IMR-90 (cell line): ENCODE data around the gene TUBGCP3. TPM values are rescaled to one million over a fixed set of nuclear protein-coding genes. Genes with fewer than 3 reads are reported as not detected.

ENCODE experiments used
- ATAC-seq: fragments of 200-7000 bp; cut with Tn5 transposase; 2 replicates; pipeline ENCODE4 v1.9.1; 2020; ENCODE audit warnings: low read depth, mild to moderate bottlenecking, moderate library complexity
- BruUV-seq: library from RNA; stranded (reverse); fragments of 400-500 nt; replicated peaks from 2 replicates; lab custom pipeline; 2021; lab: Mats Ljungman, UMichigan
- CTCF ChIA-PET: fragments of 300-600 bp; formaldehyde crosslinking; extraction: SDS; loops from one replicate; lab custom pipeline; 2021; ENCODE audit warnings: antibody characterized with exemption; lab: Yijun Ruan, JAX
- POLR2A ChIA-PET: fragments of 300-600 bp; sonication (Branson Sonifier 250); formaldehyde crosslinking; loops from one replicate; lab custom pipeline; 2022; ENCODE audit warnings: antibody characterized with exemption; ENCODE audit not compliant: unreplicated experiment; lab: Charles Lee
- DNase-seq: peaks from one replicate; pipeline ENCODE4 v3.0.0; 2013
- H2AFZ ChIP-seq: replicated peaks from 2 replicates; pipeline ENCODE3; 2013; ENCODE audit warnings: low read length, mild to moderate bottlenecking; ENCODE audit not compliant: poor library complexity
- H2AK5ac ChIP-seq: 2 replicates; pipeline ENCODE4 v1.6.1; 2013; ENCODE audit warnings: low read depth, low read length, inconsistent platforms
- H2AK9ac ChIP-seq: replicated peaks from 2 replicates; pipeline ENCODE3; 2013; ENCODE audit warnings: mild to moderate bottlenecking, low read depth, low read length, moderate library complexity; ENCODE audit not compliant: poor library complexity
- H2BK120ac ChIP-seq: 2 replicates; pipeline ENCODE4 v1.6.1; 2013; ENCODE audit warnings: low read depth, low read length, inconsistent platforms
- H2BK15ac ChIP-seq: 3 replicates; pipeline ENCODE4 v1.6.1; 2013; ENCODE audit warnings: low read depth, low read length, inconsistent platforms
- H2BK20ac ChIP-seq: 2 replicates; pipeline ENCODE4 v1.6.1; 2013; ENCODE audit warnings: low read depth, mild to moderate bottlenecking, inconsistent platforms, low read length, moderate library complexity
- H2BK5ac ChIP-seq: 2 replicates; pipeline ENCODE4 v1.6.1; 2013; ENCODE audit warnings: mild to moderate bottlenecking, low read depth, low read length, inconsistent platforms; ENCODE audit not compliant: poor library complexity, severe bottlenecking
- H3K14ac ChIP-seq: replicated peaks from 2 replicates; pipeline ENCODE4 v1.6.1; 2013; ENCODE audit warnings: low read depth, low read length, inconsistent platforms
- H3K18ac ChIP-seq: 2 replicates; pipeline ENCODE4 v1.6.1; 2013; ENCODE audit warnings: low read depth, low read length, control low read depth
- H3K23ac ChIP-seq: 2 replicates; pipeline ENCODE4 v1.6.1; 2013; ENCODE audit warnings: low read depth, low read length, inconsistent platforms
- H3K27ac ChIP-seq: 2 replicates; pipeline ENCODE4 v1.5.1; 2013; ENCODE audit warnings: mild to moderate bottlenecking, control low read depth, low read length; ENCODE audit not compliant: insufficient read depth
- H3K27me3 ChIP-seq: 2 replicates; pipeline ENCODE4 v1.6.1; 2013; ENCODE audit warnings: low read length; ENCODE audit not compliant: control insufficient read depth, insufficient read depth
- H3K36me3 ChIP-seq: 2 replicates; pipeline ENCODE4 v1.6.1; 2013; ENCODE audit warnings: low read length, mixed read lengths; ENCODE audit not compliant: control insufficient read depth, insufficient read depth
- H3K4ac ChIP-seq: 2 replicates; pipeline ENCODE4 v1.6.1; 2013; ENCODE audit warnings: low read depth, low read length, inconsistent platforms
- H3K4me1 ChIP-seq: 2 replicates; pipeline ENCODE4 v1.6.1; 2013; ENCODE audit warnings: low read length, mixed read lengths; ENCODE audit not compliant: control insufficient read depth, insufficient read depth
- H3K4me2 ChIP-seq: 2 replicates; pipeline ENCODE4 v1.6.1; 2013; ENCODE audit warnings: low read depth, mild to moderate bottlenecking, control low read depth, low read length, moderate library complexity
- H3K4me3 ChIP-seq: 2 replicates; pipeline ENCODE4 v1.5.1; 2013; ENCODE audit warnings: low read depth, mild to moderate bottlenecking, control low read depth, low read length, moderate library complexity; ENCODE audit not compliant: insufficient read depth
- H3K56ac ChIP-seq: 2 replicates; pipeline ENCODE4 v1.6.1; 2013; ENCODE audit warnings: low read length, inconsistent platforms; ENCODE audit not compliant: insufficient read depth; ENCODE audit errors: extremely low read depth
- H3K79me1 ChIP-seq, 2 experiments: 2 replicates each; pipeline ENCODE4 v1.6.1; 2013; ENCODE audit warnings: low read length in 2 of 2, inconsistent platforms in 1 of 2, low read depth in 1 of 2
- H3K9ac ChIP-seq: 2 replicates; pipeline ENCODE4 v1.6.1; 2013; ENCODE audit warnings: low read depth, low read length, control low read depth
- H3K9me1 ChIP-seq: 2 replicates; pipeline ENCODE4 v1.6.1; 2013; ENCODE audit warnings: low read length, inconsistent platforms; ENCODE audit not compliant: insufficient read depth
- H3K9me3 ChIP-seq: 2 replicates; pipeline ENCODE4 v1.6.1; 2013; ENCODE audit warnings: low read length; ENCODE audit not compliant: control insufficient read depth, insufficient read depth
- H4K20me1 ChIP-seq: 2 replicates; pipeline ENCODE4 v1.6.1; 2013; ENCODE audit warnings: low read length, inconsistent platforms; ENCODE audit not compliant: insufficient read depth
- H4K5ac ChIP-seq: 2 replicates; pipeline ENCODE4 v1.6.1; 2013; ENCODE audit warnings: mild to moderate bottlenecking, low read depth, low read length, control low read depth
- H4K8ac ChIP-seq, 2 experiments: 2 replicates each; pipeline ENCODE4 v1.6.1; 2013; ENCODE audit warnings: low read depth in 2 of 2, low read length in 2 of 2, control low read depth in 1 of 2, inconsistent platforms in 1 of 2
- H4K91ac ChIP-seq: 2 replicates; pipeline ENCODE4 v1.6.1; 2013; ENCODE audit warnings: low read depth, low read length, inconsistent platforms; ENCODE audit not compliant: insufficient read depth
- CTCF ChIP-seq: conservative IDR thresholded peaks from 2 replicates; pipeline ENCODE4 v1.5.1; 2012; ENCODE audit warnings: mild to moderate bottlenecking, low read depth, low read length, improper control_type of control experiment
- RAD21 ChIP-seq: IDR thresholded peaks from 2 replicates; pipeline ENCODE4 v1.6.1; 2012; ENCODE audit warnings: low read length, improper control_type of control experiment
- WGBS, 2 experiments: methylation state at CpG; one replicate each; pipeline versions ENCODE4 v1.1.5 to v1.1.7; 2013; ENCODE audit warnings: missing lambda C conversion rate in 2 of 2; ENCODE audit not compliant: insufficient read length in 1 of 2; ENCODE audit errors: extremely low coverage in 2 of 2; 5-methylcytosine and 5-hydroxymethylcytosine counted together
- dilution Hi-C: fragments of 300-500 bp; cut with HindIII; formaldehyde crosslinking; loops from one replicate; pipeline ENCODE4 v1.14.3; 2018; ENCODE audit warnings: low sequenced_read_pairs; ENCODE audit not compliant: unreplicated experiment
- in situ Hi-C: fragments of 300-500 bp; cut with MboI; formaldehyde crosslinking; loops from 3 replicates; pipeline ENCODE4 v1.14.3; 2019; ENCODE audit warnings: low sequenced_read_pairs, inconsistent platforms, mixed read lengths
- intact Hi-C: fragments of 100-400 bp; cut with micrococcal nuclease; formaldehyde crosslinking; loops from 2 replicates; pipeline ENCODE4 v1.10.0; 2022
- polyA plus RNA-seq, 3 experiments: library from polyadenylated mRNA; depleted of rRNA; stranded (reverse); fragments of >200 nt; gene quantifications; 2 replicates each; pipeline ENCODE4 v1.2.3, GENCODE V29; 2012; ENCODE audit warnings: low replicate concordance in 1 of 3
- total RNA-seq: library from RNA; depleted of rRNA; stranded (reverse); fragments of >200 nt; gene quantifications from 2 replicates; pipeline ENCODE4 v1.2.3, GENCODE V29; 2012

TUBGCP3 gene
- total and polyA plus RNA-seq, 2 of the 4 experiments (the other 2 are of a cell fraction), result 16.0 to 17.8 TPM

GRCh38 chr13:112443191-112443994 lies 144.6 kb downstream of the TUBGCP3 start:
- H4K5ac ChIP-seq, result no peak overlapping the region
- H3K4ac ChIP-seq, result no peak overlapping the region
- no peaks in the 10 kb centered on the region for H3K9me1 ChIP-seq
- no peaks in the 10 kb centered on the region for H4K20me1 ChIP-seq
- 31% methylated on average over 2 of the region's 31 CpGs; no CpG with 5 or more reads in 1 of the 2 experiments for WGBS, 2 experiments
- no peak overlapping the region for H3K14ac ChIP-seq
- H2BK120ac ChIP-seq, result no peak overlapping the region
- H2AK5ac ChIP-seq, result no peak overlapping the region
- no TSS peak for BruUV-seq
- H4K8ac ChIP-seq, result no peak overlapping the region
- no peaks in the 10 kb centered on the region for H3K36me3 ChIP-seq
- peak; percentile 58 for ATAC-seq
- H2BK20ac ChIP-seq, result no peak overlapping the region
- peak overlapping the region; percentile 10 for H2AK9ac ChIP-seq
- H3K4me2 ChIP-seq, result peak overlapping the region; percentile 13; the same call in 1 of the 2 replicates
- no peak overlapping the region for H3K23ac ChIP-seq
- no peaks in the 10 kb centered on the region for H3K9me3 ChIP-seq
- no peak overlapping the region for H2BK15ac ChIP-seq
- no peak overlapping the region for H3K56ac ChIP-seq
- no peaks in the 10 kb centered on the region for H3K79me1 ChIP-seq
- in situ Hi-C loops, result loop anchor here (5.0 kb wide), 1 partner anchor 971 kb away; no protein-coding TSS in a partner anchor
- intact Hi-C loops, result loop anchor here (10.0 kb wide), 1 partner anchor 1379 kb away; no protein-coding TSS in a partner anchor
- no peak overlapping the region for H3K9ac ChIP-seq
- POLR2A ChIA-PET, result no interaction called here
- no peaks in the 10 kb centered on the region for H3K4me1 ChIP-seq
- CTCF ChIA-PET, result interaction anchor here (1.1 to 2.1 kb wide), 2 partner anchors 431 to 969 kb away, joined by 3 to 11 read pairs; no protein-coding TSS in a partner anchor
- no peak overlapping the region for H4K91ac ChIP-seq
- dilution Hi-C loops, result no loop called here
- H2AFZ ChIP-seq, result peak overlapping the region; percentile 83
- H3K4me3 ChIP-seq, result no peak overlapping the region
- H3K27me3 ChIP-seq, result peaks cover 9% of the 10 kb centered on the region
- TF ChIP-seq RAD21 (no peak), CTCF (peak; percentile 35)
- H3K18ac ChIP-seq, result no peak overlapping the region
- DNase-seq, result no peak
- no peak overlapping the region for H2BK5ac ChIP-seq
- no peak overlapping the region for H3K27ac ChIP-seq
